UCSD-AML1 (cell line): Measurements from ENCODE around the gene CRMP1.

ENCODE experiments used
- DNase-seq: peaks from one replicate; lab custom pipeline; 2025; ENCODE audit not compliant: unreplicated experiment; lab: John Stamatoyannopoulos, UW

The CRMP1 gene

GRCh38 chr4:5921101-5921980, 28.5 kb upstream of the CRMP1 start:
- no peak for DNase-seq

DNA sequence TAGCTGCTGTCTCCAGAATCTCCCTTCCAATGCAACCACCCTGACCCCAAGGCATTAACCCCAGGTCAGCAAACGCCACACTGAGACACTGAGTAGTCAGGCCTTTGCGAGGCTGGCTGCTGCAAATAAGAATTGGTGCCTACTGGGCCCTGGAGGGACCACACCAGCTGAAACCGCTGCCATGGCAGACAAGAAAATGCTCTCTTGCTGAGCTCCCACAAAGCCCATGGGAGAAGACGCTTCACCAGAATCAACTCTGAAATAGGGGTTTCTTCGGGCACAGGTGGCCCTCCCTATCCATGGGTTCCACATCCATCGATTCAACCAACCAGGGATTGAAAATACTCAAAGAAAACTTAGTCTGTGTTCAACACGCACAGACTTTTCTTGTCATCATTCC, 26.7 kb upstream of the CRMP1 start:
- no peak for DNase-seq

GRCh38 chr4:5919044-5919443, 26.2 kb upstream of the CRMP1 start:
- DNase-seq: no peak

GRCh38 chr4:5918331-5918985, 25.6 kb upstream of the CRMP1 start:
- no peak for DNase-seq

- DNase-seq: no peak
These were observed 24.8 kb upstream of the CRMP1 start for GRCh38 chr4:5917672-5918071.

DNA sequence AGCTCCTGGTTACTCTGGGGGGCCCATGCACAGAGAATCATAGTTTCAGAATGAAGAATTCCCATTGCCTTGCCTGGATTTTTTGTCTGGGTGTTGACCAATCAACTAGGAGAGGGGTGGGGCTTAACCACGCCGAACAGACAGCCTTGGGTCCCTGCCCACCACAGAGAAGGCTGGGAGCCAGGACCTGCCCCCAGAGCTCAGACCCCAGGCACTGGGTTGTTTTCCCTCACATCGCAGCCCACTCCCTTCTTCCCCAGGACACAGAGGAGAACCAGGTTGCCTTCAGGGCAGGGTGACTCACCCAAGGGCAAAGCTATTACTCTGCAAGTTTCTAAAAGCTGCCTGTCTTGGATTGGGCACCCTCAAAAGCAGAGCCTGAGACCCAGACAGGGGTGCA, 23.3 kb upstream of the CRMP1 start:
- DNase-seq: no peak

GRCh38 chr4:5913454-5913853, 20.6 kb upstream of the CRMP1 start:
- DNase-seq: no peak

- DNase-seq: no peak
These were observed 19.7 kb upstream of the CRMP1 start for GRCh38 chr4:5912614-5913019.

DNA sequence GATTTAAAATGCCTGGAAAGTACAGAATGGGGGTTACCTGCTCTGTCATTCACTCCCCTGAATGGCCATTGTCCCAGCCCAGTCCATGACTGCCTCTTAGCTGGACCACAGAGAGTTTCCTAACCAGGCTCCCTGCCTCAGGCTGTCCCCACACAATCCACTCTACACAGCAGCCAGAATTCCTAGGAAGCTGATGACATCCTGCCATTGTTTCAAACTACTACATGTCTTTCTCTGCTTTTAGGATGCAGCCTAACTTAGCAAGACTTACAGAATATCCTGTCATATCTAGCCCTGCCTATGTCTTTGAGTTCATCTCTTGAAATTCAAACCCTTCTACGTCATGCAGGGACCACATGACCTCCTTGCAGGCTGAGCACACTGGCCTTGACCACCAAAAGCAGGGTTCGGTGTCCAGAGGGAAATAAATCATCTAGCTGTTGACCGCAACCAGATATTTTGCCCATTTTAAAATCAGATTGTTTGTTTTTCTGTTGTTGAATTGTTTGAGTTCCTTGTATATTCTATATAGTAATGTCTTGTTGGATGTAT, 16.1 kb upstream of the CRMP1 start:
- no peak for DNase-seq

DNA sequence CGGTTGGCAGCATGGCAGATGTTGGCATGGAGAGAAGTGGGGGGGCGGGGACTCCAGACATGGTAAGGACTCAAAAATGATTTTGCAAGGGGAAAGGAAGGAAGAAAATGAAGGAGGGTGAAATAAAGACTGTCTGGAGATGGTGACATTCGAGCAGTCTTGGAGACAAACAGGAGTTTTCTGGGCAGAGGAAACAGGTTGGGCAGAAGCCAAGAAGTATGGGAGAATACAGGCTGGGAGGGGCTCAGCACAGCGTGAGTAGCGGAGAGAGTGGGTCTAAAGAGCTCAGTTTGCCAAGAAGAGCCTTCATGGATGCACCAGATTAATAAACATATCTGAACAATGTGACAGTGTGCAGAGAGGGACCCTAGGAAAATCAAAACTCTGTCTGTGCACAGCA, 13.3 kb upstream of the CRMP1 start:
- no peak for DNase-seq

- DNase-seq: no peak
These were observed 12.8 kb upstream of the CRMP1 start for GRCh38 chr4:5905714-5906113.

GRCh38 chr4:5900844-5901243, 8.0 kb upstream of the CRMP1 start:
- no peak for DNase-seq

- DNase-seq: no peak
These were observed 7.0 kb upstream of the CRMP1 start for GRCh38 chr4:5899881-5900280.

DNA sequence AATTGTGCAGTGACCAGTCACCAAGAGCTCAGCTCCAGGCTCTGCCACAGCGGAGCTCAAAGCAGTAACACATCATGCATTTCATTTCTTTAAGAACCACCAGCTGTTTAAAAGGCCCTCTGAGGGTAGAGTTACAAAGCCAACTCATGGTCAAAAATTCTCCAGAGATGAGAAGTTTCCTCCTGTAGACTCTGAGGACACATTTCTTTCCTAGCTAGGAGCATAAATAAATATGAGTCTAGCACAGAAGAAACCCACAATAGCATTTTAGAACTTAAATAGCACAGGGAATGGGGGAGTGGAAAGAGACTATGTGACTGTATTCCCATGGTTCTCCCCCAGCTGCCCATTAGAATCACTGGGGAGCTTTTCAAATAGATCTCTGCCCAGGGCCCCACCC, 6.5 kb upstream of the CRMP1 start:
- DNase-seq: no peak

GRCh38 chr4:5897674-5898073, 4.8 kb upstream of the CRMP1 start:
- no peak for DNase-seq

GRCh38 chr4:5895287-5895686, 2.4 kb upstream of the CRMP1 start:
- DNase-seq: no peak

GRCh38 chr4:5894266-5894665, 1.4 kb upstream of the CRMP1 start:
- DNase-seq: no peak

- no peak for DNase-seq
These were observed 705 bp upstream of the CRMP1 start for GRCh38 chr4:5893591-5893990.

GRCh38 chr4:5892323-5893003, 423 bp downstream of the CRMP1 start:
- DNase-seq: no peak

DNA sequence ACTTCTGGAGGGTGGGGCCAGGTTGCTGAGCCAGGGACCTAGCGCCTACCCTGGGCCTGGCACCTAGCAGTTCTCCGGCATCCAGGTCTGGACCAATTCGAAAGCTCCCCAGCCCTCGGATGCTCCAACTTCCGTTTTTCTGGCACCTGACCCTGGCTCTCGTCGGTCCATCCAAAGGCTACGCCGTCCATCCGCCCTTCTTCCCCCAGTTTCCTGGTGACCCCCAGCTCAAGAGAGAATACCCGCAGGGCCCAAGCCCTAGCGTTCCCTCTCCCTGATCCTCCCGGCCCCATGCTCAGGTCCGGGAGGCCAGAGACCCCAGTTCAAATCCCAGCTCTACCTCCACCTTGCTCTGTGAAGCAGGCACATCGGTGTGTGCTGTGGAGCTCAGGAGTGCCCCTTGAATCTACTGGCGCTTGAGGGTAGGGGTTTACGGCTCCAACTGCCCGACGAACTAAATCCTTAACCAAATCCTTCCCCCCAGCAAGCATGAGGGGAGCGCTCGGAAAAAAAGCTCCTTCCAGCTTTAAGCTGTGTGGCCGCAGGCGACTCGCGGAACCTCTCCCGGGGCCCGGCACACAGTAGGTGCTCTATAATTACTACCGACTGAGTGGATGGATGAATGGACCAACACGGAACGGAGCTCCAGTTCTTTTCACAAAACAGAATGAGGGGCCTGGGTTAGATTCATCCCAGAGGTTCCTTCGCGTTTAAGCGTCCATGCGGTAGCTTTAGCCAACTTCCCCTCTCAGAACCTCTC, 1.1 kb downstream of the CRMP1 start:
- no peak for DNase-seq
